Activated CD4-positive, CD25-positive, alpha-beta regulatory T cell treated with anti-CD3 and anti-CD28 coated beads, Interleukin-2, amount 50 U/mL, for 72 hours (primary cell): Measurements from ENCODE around the gene ATXN2.
"Not testable (repeated sequence)": the region's sequence is repeated elsewhere in the genome, so short reads cannot be mapped to it uniquely, and the experiment has no call there.

Experiments
- DNase-seq: peaks from one replicate; pipeline ENCODE4 v3.0.0; 2021

ATXN2 gene

DNA sequence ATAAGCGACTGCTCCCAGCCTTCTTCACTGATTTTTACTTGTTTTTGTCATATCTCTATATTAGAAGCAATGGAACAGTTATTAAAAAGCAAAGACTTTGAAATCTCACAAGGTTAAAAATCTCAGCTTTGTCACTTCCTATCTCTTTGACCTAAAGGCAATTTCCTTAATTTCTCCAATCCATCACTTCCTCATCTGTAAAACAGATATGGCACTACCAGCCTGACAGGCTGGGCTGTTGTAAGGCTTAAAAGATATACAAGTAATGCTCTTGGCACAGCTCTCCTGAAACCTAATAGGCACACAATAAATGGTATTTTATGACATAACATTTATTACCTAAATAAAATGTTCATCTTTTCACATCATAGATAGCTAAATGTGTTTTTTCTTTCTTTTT, 25.6 kb downstream of the ATXN2 start:
- DNase-seq = no peak

DNA sequence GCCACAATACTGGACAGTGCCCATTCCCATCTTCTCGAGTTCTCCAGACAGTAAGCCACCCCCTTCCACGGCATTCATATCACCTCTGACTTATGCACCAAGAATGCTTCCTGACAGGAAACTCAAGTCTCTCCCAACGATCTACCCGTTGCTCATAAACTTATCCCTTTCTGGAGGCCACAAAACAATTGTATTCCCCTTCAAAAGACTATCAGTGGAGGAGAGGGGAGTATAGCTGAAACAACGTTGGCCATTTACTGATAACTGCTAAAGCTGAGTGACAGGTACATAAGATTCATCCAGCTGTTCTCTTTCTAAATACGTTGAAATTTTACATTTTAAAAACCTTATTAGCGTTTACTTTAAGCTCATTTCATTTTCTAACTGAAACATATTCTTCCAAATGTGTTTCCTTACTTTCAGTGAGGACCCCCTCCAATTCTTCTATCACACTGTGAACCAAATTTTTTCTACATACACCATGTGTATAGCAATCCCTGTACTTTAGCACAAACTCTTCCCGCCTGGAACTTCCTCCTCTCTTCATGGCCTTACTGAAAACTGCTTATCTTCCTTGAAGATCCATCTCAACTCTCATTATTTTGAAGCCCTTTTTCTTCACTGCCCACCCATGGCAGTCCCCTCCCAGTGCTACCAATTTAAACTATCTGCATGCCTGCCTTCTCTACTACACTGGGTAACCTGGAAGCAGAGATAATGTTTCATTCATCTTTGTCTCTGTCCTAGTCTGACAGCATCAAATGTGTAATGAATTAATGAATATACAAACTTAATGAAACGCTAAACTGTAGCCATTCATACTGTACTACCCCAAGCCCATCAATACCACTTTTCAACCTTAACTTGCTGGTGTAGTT, 28.8 kb downstream of the ATXN2 start:
- no peak for DNase-seq

DNA sequence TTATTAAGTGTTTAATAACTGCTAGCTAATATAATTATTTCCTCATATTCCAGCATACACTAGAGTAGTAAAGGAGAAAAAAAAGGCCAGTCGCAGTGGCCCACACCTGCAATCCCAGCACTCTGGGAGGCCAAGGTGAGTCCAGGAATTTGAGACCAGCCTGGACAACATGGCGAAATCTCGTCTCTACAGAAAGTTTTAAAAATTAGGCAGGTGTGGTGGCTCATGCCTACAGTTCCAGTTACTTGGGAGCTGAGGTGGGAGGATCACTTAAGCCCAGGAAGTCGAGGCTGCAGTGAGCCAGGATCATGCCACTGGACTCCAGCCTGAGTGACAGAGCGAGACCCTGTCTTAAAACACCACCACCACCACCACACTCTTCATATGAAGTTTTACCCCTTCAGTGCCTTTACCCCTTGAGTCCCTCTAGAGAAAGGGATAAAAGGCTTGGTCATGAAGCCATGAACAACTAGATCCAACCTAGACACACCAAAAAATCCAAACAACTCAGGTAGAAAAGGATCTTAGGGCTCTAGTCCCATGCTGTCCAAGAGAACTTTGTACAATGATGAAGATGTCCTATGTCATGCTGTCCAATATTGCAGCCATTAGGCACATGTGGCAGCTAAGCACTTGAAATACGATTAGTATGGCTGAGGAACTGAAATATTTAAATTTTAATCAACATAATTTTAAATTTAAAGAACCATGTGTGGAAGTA, 29.6 kb downstream of the ATXN2 start:
- DNase-seq = no peak

DNA sequence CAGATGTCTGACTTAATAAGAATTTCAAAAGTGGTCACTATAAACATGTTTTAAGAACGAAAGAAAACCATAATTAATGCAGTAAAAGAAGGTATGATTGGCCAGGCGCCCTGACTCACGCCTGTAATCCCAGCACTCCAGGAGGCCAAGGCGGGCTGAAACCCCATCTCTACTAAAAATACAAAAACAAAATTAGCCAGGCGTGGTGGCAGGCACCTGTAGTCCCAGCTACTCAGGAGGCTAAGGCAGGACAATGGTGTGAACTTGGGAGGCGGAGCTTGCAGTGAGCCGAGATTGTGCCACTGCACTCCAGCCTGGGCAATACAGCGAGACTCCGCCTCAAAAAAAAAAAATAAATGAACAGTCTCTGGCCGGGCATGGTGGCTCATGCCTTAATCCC, 38.3 kb downstream of the ATXN2 start:
- not testable (repeated sequence) for DNase-seq

DNA sequence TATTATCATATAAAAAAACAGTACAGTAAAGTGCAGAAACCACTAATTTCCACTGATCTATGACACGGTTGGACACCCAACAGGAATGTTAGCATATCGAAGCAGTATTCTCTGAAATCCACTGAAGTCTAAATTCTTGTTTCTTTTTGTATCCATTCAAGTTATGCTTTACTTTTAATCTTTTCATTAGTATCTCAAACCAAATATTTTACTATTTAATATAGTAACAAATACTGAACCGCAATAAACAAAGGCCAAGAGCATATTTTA, 41.1 kb downstream of the ATXN2 start:
- DNase-seq = no peak

DNA sequence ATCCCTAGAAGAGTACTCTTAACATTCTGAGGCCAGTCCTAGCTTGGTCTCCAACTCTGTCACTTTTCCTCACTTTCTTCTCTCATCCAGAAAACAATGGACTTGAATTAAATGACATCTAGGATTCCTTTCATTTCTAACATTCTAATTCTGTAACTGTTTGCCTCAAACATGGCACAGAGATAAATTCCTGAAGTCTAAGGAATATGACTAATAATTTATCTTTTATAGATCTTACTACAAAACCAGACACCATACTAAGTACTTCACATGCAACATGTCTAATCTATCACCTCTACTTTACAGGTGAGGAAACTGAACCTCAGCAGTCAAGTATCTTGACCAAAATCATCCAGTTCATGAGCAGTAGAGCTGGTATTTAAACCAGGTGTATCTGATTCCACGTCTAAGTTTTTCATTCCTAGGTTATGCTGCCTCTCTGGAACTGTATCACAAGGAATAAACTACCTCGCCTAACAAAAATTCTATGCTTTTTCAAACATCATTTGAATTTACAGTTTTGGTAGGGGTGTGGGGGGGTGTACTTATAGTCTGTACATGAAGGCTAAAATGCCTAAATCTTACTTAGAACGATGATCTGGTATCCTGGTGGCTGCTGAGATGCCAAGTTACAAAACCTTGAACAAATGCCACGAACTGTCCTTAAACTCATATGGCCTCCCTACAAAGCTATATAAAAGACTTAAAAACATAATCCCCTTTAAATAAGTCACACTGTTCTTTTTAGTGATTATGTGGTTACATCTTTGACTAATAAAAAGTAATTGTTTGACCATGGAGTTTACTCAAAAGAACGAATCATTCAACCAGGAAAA, 41.6 kb downstream of the ATXN2 start:
- no peak for DNase-seq

DNA sequence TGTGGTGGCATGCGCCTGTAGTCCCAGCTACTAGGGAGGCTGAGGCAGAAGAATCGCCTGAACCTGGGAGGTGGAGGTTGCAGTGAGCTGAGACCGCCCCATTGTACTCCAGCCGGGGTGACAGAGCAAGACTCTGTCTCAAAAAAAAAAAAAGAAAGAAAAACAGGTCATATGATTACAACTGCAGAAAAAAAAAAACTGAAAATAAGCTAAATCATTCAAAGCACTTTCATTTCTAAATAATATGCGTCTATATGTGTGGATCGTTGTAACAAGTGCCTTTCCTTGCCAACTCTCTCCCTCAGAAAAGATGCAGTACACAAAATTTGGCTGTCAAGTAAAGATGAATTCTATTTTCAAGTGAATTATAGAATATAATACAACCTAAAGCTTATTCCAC, 42.4 kb downstream of the ATXN2 start:
- DNase-seq = no peak

DNA sequence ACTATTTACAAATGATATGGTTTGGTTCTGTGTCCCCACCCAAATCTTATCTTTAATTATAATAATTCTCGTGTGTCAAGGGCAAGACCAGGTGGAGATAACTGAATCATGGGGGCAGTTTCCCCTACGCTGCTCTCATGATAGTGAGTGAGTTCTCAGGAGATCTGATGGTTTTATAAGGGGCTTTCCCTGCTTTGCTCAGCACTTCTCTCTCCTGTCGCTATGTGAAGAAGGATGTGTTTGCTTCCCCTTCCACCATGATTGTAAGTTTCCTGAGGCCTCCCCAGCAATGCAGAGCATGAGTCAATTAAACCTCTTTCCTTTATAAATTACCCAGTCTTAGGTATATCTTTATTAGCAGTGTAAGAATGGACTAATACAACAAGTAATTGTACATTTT, 43.8 kb downstream of the ATXN2 start:
- DNase-seq = not testable (repeated sequence)

DNA sequence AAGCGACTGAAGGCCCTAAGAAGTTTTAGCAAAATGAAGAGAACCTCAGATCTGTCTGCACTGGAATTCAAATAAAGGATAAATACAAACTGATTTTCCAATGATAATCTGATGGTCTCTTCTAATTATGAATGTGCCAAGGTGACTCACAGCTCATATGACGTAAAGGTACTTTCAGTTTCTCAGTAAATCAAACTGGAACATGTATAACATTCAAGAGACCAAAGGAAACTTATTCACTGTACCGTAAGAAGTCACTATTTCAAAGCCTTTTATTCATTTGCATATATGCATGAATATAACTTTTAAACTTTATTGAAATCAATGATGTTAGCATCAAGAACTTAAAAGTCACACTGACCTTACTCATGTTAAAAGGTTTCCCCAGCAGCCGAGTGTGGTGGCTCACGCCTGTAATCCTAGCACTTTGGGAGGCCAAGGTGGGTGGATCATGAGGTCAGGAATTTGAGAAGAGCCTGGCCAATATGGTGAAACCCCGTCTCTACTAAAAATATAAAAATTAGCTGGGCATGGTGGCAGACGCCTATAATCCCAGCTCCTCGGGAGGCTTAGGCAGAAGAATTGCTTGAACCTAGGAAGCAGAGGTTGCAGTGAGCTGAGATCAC, 52.2 kb downstream of the ATXN2 start:
- DNase-seq = peak; percentile 38

DNA sequence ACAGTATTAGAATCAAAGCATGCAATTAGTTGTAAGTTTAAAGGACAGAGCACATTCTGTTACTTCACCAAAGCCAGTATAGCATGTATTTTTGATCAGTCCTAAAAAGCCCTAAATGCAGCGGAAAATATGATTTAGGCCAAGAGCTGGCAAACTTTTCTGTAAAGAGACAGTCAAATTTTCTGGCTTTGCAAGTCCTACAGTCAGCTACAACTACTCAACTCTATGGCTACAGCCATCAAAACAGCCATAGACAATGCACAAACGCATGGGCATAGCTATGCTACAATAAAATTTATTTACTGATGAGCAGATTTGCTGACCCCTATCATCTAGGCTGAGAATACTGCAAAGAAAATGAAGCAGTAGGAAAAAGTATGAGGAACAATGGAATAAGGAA, 52.9 kb downstream of the ATXN2 start:
- DNase-seq = no peak

DNA sequence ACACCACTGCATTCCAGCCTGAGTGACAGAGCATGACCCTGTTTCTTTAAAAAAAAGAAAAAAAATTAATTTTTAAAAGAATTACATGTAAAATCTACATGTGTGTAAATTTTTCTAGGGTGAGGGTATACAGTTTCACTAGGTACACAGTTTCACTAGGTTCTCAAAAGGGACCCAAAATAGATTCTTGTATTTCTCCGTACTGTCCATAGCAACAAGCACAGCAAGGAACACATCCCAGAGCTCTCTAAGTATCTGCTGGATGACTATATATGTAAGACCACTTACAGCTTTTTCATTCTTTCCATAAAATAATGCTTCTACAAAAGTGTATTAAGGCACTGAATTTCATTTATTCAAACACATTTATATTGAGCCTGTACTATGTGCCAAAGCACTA, 55.1 kb downstream of the ATXN2 start:
- no peak for DNase-seq

DNA sequence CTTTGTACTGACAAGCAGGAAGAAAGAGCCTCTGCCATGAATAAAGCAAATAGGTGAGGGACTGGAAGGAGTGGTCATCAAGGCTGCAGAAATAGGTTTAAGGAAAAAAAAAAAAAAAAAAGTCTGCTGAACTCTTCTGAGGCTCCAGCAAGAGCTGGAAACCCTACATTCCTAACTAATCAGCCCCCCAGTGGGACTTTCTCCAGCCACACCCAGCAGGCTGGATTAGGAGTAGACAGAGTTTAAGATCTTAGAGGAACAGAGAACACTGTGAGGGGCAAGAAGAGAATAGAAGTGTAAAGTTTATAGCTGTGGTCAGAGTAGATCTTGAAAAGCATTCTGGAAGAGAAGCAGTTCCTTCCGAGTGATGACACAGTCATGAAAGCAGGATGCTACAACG, 66.4 kb downstream of the ATXN2 start:
- no peak for DNase-seq

DNA sequence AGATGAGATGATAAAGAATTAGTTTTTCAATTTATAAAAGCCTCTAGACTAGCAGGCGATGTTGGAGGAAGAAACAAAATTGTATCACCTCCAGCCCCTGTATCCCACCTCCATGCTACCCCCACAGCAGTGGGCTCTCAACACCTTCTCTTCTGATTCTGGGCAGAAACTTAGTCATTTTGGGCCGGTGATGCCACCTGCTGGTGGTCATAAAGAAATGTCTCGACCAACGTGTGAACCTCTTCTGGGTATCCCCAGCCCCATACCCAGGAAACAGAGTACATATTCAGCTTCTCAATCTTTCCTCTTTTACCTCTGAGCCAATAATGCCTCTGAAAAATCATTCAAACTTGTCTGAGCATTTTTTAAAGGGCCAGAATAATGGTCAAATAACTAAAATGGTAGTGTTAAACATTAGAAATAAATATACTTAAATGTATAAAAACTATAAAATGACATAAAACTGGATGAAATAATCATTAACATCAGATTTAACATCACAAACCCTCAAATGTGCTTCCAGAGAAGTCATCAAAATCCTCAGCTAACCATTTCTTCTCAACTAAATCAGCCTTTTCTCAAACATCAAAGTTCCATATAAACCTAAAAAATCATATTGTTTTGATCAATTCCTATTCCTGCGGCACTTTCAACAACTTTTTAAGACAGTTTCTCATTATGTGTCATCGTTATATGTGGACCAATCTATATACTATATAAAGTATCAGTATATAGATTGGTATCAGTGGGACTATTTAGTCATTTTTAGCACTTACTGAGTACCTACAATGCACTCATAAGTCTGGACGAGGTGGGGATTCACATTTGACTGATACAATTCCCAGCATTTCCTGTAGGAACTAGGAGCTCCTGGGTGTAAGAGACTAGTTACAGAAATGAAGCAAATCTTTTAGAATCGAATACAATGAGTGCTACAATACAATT, 69.4 kb downstream of the ATXN2 start:
- DNase-seq = peak; percentile 60

DNA sequence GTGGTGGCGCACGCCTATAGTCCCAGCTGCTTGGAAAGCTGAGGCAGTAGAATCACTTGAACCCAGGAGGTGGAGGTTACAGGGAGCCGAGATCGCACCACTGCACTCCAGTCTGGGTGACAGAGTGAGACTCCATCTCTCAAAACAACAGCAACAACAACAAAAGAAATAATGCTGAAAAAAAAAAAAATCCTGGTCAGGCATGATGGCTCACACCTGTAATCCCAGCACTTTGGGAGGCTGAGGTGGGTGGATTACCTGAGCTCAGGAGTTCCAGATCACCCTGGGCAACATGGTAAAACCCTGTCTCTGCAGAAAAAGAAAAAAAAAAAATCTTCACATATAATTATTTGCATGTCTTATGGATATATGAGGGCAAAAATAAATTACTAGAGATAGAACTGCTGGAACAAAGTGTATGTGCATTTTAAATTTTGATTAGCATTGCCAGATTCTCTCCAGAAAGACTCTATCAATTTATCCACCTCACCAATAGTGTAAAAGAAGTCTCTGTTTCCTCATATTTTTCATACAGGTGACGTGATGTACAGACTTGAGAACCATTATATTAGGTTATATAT, 75.4 kb downstream of the ATXN2 start:
- no peak for DNase-seq

DNA sequence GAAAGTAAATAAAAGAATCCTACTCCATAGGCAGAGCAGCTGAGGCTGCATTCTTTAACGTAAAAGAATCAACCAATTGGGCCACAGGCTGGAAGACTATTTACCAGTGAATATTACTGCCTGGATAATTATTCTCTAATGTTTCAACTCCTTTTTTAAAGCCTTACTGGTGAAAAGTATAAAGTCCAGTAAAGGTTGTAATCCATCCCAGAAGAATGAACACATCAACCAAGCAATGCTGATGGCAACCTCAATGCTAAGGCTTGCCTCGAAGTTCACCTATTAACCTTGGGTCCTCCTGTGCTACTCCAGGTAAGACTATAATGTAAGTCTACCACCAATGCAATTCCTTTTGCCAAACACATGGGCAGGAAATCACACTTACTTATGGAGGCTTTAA, 77.3 kb downstream of the ATXN2 start:
- DNase-seq = no peak

DNA sequence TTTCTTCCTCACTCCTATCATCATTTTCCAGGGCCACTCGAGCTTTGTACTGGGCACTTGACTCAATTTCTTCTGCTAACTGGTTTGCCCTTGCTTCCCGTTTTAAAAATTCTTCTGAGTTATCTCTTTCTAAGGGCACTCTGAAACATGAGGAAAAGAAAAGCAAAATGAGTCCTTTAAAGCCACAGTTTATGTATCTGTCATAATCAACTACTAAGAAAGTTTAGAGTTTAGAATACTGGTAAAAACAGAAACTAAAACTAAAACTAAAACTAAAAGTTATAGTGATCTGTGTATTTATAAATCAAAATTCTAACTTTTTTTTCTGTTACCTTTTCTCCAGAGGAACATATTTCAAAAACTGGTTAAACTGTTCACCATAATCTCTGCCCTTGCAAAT, 79.2 kb downstream of the ATXN2 start:
- DNase-seq = no peak

DNA sequence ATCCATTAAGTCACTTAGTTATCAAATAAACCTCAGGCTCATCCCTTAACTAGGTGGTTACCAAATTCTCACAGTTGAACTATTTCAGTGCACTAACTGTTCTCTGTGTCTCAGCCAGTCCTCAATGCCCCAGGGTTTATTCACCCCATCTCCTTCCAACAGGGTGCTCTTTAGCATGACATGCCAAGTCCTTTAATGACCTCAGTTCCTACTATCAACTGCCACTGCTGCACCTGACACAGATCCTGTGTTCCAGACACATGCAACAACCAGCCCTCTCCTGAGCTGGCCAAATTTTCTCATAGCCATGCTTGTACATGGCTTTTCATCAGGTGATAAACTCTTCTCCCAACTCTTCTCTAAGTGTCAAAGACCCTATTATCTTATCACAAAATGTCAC, 80.0 kb downstream of the ATXN2 start:
- no peak for DNase-seq

DNA sequence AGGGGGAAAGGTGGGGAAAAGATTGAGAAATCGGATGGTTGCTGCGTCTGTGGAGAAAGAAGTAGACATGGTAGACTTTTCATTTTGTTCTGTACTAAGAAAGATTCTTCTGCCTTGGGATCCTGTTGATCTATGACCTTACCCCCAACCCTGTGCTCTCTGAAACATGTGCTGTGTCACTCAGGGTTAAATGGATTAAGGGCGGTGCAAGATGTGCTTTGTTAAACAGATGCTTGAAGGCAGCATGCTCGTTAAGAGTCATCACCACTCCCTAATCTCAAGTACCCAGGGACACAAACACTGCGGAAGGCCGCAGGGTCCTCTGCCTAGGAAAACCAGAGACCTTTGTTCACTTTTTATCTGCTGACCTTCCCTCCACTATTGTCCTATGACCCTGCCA, 91.4 kb downstream of the ATXN2 start:
- DNase-seq = not testable (repeated sequence)

DNA sequence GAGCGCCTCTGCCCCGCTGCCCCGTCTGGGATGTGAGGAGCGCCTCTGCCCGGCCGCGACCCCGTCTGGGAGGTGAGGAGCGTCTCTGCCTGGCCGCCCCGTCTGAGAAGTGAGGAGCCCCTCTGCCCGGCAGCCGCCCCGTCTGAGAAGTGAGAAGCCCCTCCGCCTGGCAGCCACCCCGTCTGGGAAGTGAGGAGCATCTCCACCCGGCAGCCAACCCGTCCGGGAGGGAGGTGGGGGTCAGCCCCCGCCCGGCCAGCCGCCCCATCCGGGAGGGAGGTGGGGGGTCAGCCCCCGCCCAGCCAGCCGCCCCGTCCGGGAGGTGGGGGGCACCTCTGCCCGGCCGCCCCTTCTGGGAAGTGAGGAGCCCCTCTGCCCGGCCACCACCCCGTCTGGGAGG, 91.9 kb downstream of the ATXN2 start:
- not testable (repeated sequence) for DNase-seq

DNA sequence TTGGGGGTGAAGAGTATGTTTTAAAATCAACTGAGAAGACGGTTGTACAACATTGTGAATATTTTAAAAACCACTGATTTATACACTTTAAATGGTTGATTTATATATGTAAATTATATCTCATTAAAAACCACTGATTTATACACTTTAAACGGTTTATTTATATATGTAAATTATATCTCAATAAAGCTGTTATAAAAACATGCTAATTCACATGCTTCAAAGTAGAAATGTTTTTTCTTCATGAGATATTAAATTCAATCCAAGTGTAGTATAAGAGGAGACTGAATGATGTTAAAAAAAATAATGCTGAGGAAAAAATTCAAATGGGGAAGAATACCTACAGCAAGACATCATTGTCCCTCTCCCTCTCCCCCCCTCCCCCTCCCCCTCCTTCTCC, 92.9 kb downstream of the ATXN2 start:
- DNase-seq = no peak

DNA sequence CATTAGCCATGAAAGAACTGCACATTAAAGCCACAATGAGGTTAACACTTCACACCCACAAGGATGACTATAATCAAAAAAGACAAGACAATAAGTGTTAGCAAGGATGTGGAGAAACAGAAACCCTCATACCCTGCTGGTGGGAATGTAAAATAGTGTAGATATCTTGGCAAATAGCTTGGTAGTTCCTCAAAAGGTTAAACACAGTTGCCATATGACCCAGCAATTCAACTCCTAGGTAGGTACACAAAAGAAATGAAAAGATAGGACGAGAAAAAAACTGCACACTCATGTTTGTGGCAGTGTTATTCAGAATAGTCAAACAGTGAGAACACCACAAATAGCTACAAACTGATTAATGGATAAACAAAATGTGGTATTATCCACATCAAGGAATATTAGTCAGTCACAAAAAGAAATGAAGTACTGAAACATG, 93.5 kb downstream of the ATXN2 start:
- DNase-seq = no peak

DNA sequence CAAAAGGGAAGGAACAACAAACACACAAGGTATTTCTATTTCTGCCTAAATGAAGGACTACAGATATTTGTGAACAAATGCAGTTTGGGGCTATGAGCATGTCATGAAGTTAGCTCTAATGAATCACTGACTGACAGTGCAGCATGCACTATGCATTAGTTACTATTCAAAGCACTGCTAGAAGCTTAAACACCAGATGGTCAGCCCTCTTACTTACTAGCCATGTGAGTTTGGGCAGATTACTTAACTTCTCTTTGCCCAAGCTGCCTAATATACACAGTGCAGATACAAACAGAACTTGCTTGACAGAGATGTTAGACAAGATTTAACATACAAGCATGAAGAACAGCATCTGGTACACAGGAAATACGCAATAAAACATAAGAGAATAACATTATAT, 96.0 kb downstream of the ATXN2 start:
- DNase-seq = no peak
